GM12891 (cell line): ENCODE data around the gene TRABD2B.

ENCODE experiments used
- PAX5 ChIP-seq: IDR thresholded peaks from 2 replicates; pipeline ENCODE4 v1.6.1; 2011; ENCODE audit warnings: low read length, moderate library complexity, mild to moderate bottlenecking; ENCODE audit not compliant: insufficient read depth, severe bottlenecking
- POLR2A ChIP-seq: IDR thresholded peaks from 2 replicates; pipeline ENCODE4 v1.6.1; 2011; ENCODE audit warnings: low read depth, low read length, control low read depth
- POLR2AphosphoS5 ChIP-seq: IDR thresholded peaks from 2 replicates; pipeline ENCODE4 v1.6.1; 2011; ENCODE audit warnings: low read depth, low read length, control low read depth
- POU2F2 ChIP-seq: IDR thresholded peaks from 2 replicates; pipeline ENCODE4 v1.6.1; 2011; ENCODE audit warnings: low read depth, mild to moderate bottlenecking, control low read depth, low read length, moderate library complexity
- SPI1 ChIP-seq: IDR thresholded peaks from 2 replicates; pipeline ENCODE4 v1.6.1; 2011; ENCODE audit warnings: low read depth, low read length, control low read depth
- TAF1 ChIP-seq: IDR thresholded peaks from 2 replicates; pipeline ENCODE4 v1.6.1; 2011; ENCODE audit warnings: low read depth, low read length, control low read depth

GRCh38 chr1:47830021-47830420 lies 167.2 kb downstream of the TRABD2B start:
- TF ChIP-seq SPI1 (no peak), POLR2A (no peak), TAF1 (no peak), POLR2AphosphoS5 (no peak), POU2F2 (no peak), PAX5 (no peak)
